RWPE2 (cell line): ENCODE data around the gene NFS1.

Source experiments
- ATAC-seq: fragments of 200-7000 bp; cut with Tn5 transposase; 3 replicates; pipeline ENCODE4 v1.9.1; 2021; ENCODE audit warnings: low read depth
- DNase-seq: peaks from one replicate; pipeline ENCODE4 v3.0.0-alpha.2; 2020; ENCODE audit warnings: low spot score
- H3K27ac ChIP-seq: fragments of 450-650 bp; 2 replicates; pipeline ENCODE4 v1.5.1; 2017; ENCODE audit warnings: mild to moderate bottlenecking; ENCODE audit not compliant: poor library complexity, severe bottlenecking
- H3K27me3 ChIP-seq: fragments of 250-450 bp; sonication (Bioruptor Pico); 2 replicates; pipeline ENCODE4 v1.5.1; 2021; ENCODE audit warnings: mild to moderate bottlenecking, moderate library complexity; ENCODE audit not compliant: insufficient read depth, poor library complexity, severe bottlenecking
- H3K36me3 ChIP-seq: fragments of 250-450 bp; sonication (Bioruptor Pico); 2 replicates; pipeline ENCODE4 v1.5.1; 2020; ENCODE audit warnings: low read depth, mild to moderate bottlenecking, moderate library complexity
- H3K4me1 ChIP-seq: fragments of 250-450 bp; sonication (Bioruptor Pico); 2 replicates; pipeline ENCODE4 v1.5.1; 2021; ENCODE audit warnings: mild to moderate bottlenecking, moderate library complexity; ENCODE audit not compliant: insufficient read depth, poor library complexity, severe bottlenecking
- H3K4me3 ChIP-seq: fragments of 250-450 bp; sonication (Bioruptor Pico); 2 replicates; pipeline ENCODE4 v1.5.1; 2021; ENCODE audit warnings: mild to moderate bottlenecking, moderate library complexity; ENCODE audit not compliant: severe bottlenecking
- H3K9me3 ChIP-seq: fragments of 250-450 bp; sonication (Bioruptor Pico); 2 replicates; pipeline ENCODE4 v1.5.1; 2021; ENCODE audit warnings: mild to moderate bottlenecking, moderate library complexity; ENCODE audit not compliant: severe bottlenecking
- TF ChIP-seq, protein P1 (sequence below): fragments of 450-650 bp; IDR thresholded peaks from one replicate; pipeline ENCODE4 v1.5.1; 2017; ENCODE audit warnings: mild to moderate bottlenecking, moderate library complexity; ENCODE audit not compliant: poor library complexity, severe bottlenecking

NFS1 gene

DNA sequence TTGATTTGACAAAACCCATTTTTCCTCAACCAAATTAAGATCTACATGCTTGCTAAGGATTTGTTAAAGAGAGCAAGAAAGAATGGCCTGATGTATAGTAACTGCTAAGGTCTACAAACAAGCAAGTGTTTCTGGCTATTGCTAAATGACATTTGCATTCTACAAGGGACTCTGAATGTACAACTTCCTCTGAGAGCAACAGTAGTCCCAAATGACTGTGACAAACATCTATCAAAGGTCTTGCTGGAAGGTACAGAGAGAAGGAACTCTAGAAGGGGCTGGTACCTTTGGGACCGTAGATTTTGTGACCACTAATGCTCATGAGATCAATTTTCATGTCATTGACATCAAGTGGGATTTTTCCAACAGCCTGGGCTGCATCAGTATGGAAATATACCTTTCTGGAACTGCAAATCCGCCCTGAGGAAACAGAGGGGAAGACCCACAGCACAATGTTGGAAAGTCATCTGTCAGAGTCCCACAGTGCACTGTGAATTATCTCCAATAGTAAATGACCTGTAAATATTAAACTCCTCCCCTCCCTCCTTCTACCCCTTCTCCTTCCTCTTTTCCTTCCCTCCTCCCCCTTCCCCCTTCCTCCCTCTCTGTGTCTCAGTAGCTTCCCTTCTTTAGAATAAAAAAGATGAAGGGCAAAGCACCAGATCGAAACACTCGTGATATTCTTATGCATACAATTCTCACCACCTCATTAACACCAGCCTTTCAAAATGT, 18.5 kb downstream of the NFS1 start:
- ATAC-seq (no peak), DNase-seq (peak; percentile 38)
- Histone ChIP-seq H3K4me3 (no peak overlapping the region), H3K27me3 (no peaks in the 10 kb centered on the region), H3K27ac (no peak overlapping the region), H3K4me1 (no peaks in the 10 kb centered on the region), H3K36me3 (peaks cover 72% of the 10 kb centered on the region), H3K9me3 (no peaks in the 10 kb centered on the region)
- TF ChIP-seq, protein P1, sequence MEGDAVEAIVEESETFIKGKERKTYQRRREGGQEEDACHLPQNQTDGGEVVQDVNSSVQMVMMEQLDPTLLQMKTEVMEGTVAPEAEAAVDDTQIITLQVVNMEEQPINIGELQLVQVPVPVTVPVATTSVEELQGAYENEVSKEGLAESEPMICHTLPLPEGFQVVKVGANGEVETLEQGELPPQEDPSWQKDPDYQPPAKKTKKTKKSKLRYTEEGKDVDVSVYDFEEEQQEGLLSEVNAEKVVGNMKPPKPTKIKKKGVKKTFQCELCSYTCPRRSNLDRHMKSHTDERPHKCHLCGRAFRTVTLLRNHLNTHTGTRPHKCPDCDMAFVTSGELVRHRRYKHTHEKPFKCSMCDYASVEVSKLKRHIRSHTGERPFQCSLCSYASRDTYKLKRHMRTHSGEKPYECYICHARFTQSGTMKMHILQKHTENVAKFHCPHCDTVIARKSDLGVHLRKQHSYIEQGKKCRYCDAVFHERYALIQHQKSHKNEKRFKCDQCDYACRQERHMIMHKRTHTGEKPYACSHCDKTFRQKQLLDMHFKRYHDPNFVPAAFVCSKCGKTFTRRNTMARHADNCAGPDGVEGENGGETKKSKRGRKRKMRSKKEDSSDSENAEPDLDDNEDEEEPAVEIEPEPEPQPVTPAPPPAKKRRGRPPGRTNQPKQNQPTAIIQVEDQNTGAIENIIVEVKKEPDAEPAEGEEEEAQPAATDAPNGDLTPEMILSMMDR = no peak

DNA sequence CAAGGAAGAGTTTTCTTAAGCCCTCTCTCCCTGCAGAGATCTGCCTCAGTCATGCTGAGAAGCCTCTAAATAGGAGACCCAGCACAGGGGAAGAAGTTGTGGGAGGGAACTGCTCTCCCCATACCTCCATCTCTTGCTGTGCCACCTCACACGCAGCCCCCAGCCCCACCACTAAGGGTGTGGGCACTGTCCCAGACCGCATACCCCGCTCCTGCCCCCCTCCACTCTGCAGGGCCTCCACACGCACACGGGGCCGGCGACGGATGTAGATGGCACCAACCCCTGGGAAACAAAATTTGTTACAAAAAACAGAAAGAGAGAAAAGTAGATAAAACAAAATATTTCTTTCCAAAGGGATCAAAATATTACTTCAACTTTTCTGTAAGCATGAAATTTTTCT, 24.2 kb downstream of the NFS1 start:
- Histone ChIP-seq H3K36me3 (peaks cover 87% of the 10 kb centered on the region), H3K4me1 (no peaks in the 10 kb centered on the region), H3K9me3 (no peaks in the 10 kb centered on the region), H3K4me3 (no peak overlapping the region), H3K27ac (no peak overlapping the region), H3K27me3 (no peaks in the 10 kb centered on the region)
- ATAC-seq (no peak), DNase-seq (peak; percentile 68)
- TF ChIP-seq, protein P1 = no peak

DNA sequence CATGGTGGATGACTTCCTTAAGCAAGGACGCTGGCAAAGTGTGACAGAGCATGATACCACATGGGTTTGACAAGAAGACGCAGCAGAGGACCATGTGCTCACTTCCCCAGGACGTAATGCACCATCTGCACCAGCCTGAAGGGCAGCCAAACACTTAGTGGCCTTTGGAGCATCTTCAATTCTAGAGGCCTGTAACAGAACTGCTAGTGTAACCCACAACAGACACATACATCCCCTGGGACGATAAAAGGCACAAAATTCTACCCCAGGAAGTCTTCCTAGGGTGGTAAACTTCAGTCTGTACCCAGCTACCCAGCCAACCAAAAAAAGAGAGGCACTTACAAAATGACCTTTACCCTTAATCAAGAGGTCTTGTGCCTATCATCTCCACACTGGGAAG, 25.3 kb downstream of the NFS1 start:
- Histone ChIP-seq H3K27ac (no peak overlapping the region), H3K4me1 (no peaks in the 10 kb centered on the region), H3K36me3 (peaks cover 86% of the 10 kb centered on the region), H3K9me3 (no peaks in the 10 kb centered on the region), H3K27me3 (no peaks in the 10 kb centered on the region), H3K4me3 (no peak overlapping the region)
- ATAC-seq (no peak), DNase-seq (no peak)
- TF ChIP-seq, protein P1 = no peak

DNA sequence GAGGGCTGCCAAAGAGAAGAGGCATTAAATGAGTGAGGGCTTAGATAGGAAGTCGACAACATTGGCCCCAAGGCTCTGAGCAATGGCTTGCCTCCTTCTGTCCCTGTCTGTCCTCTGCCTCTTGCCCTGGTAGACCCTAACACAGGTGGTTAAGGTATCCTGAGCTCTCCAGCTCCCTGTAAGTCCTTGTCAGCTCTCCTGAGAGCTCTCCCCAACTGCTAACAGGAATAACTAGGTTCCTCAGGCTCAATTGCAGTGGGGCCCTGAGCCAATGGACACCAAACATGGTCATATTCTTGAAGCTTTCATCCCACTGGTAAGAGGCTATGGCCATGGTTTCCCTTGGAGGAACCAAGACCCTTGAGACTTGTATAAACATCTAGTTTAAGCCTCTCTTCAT, 29.5 kb downstream of the NFS1 start:
- H3K27ac ChIP-seq = no peak overlapping the region
- H3K27me3 ChIP-seq = no peaks in the 10 kb centered on the region
- no peak for ATAC-seq
- no peaks in the 10 kb centered on the region for H3K9me3 ChIP-seq
- TF ChIP-seq, protein P1 = no peak
- peaks cover 69% of the 10 kb centered on the region for H3K36me3 ChIP-seq
- peak; percentile 46 for DNase-seq
- no peak overlapping the region for H3K4me3 ChIP-seq
- no peaks in the 10 kb centered on the region for H3K4me1 ChIP-seq

DNA sequence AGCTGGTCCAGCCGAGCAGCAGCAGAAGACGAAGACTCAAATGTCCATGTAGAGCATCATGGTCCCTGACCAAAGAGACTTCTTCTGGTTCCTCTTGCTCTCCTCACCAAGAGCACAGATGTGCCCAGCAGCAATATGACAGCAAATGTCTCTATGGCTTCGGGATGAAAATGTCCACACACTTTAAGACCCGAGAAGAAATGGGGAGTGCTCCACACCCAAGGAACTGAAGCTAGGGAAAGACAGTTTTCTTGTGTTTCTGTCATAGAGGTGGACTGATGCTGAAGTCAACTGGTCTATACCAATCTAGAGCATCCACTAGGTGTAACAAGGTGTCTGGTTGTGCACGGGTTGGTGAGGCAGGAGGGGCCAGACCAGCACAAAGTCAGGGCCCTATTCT, 29.9 kb downstream of the NFS1 start:
- ATAC-seq = no peak
- no peaks in the 10 kb centered on the region for H3K27me3 ChIP-seq
- no peaks in the 10 kb centered on the region for H3K4me1 ChIP-seq
- H3K4me3 ChIP-seq = no peak overlapping the region
- peak; percentile 38 for DNase-seq
- no peak overlapping the region for H3K27ac ChIP-seq
- H3K9me3 ChIP-seq = no peaks in the 10 kb centered on the region
- peaks cover 64% of the 10 kb centered on the region for H3K36me3 ChIP-seq
- TF ChIP-seq, protein P1 = no peak
